Trophoblast cell (in vitro differentiated cells and primary cell): ENCODE data around the gene ITGA11.

Experiments used
- DNase-seq, 2 donors: peaks; one replicate each; pipeline ENCODE4 v3.0.0-alpha.2; 2016
- H2AFZ ChIP-seq: 2 replicates; pipeline ENCODE4 v1.6.1; 2013; ENCODE audit warnings: low read length, moderate library complexity, mild to moderate bottlenecking; ENCODE audit not compliant: insufficient read depth, poor library complexity
- H2AK5ac ChIP-seq: 2 replicates; pipeline ENCODE4 v1.6.1; 2013; ENCODE audit warnings: mild to moderate bottlenecking, low read length
- H2BK120ac ChIP-seq: 2 replicates; pipeline ENCODE4 v1.6.1; 2013; ENCODE audit warnings: low read length, mild to moderate bottlenecking, moderate library complexity; ENCODE audit not compliant: insufficient read depth, poor library complexity
- H2BK12ac ChIP-seq: 2 replicates; pipeline ENCODE4 v1.6.1; 2013; ENCODE audit warnings: mild to moderate bottlenecking, low read length, moderate library complexity
- H2BK5ac ChIP-seq: 2 replicates; pipeline ENCODE4 v1.6.1; 2013; ENCODE audit warnings: low read length, low read depth, moderate library complexity, mild to moderate bottlenecking; ENCODE audit not compliant: poor library complexity
- H3K14ac ChIP-seq: 2 replicates; pipeline ENCODE4 v1.6.1; 2013; ENCODE audit warnings: mild to moderate bottlenecking, low read length
- H3K18ac ChIP-seq: 2 replicates; pipeline ENCODE4 v1.6.1; 2013; ENCODE audit warnings: mild to moderate bottlenecking, low read length
- H3K23ac ChIP-seq: 2 replicates; pipeline ENCODE4 v1.6.1; 2013; ENCODE audit warnings: low read length
- H3K27ac ChIP-seq: 2 replicates; pipeline ENCODE4 v1.5.1; 2013; ENCODE audit warnings: low read depth, mild to moderate bottlenecking, inconsistent platforms, low read length, moderate library complexity
- H3K27me3 ChIP-seq: 2 replicates; pipeline ENCODE4 v1.6.1; 2013; ENCODE audit warnings: inconsistent platforms, mild to moderate bottlenecking, low read length, moderate library complexity; ENCODE audit not compliant: insufficient read depth
- H3K36me3 ChIP-seq, 2 experiments: 1 replicate in 1 of 2; 2 replicates in 1 of 2; pipeline ENCODE4 v1.6.1; 2013; ENCODE audit warnings: low read length in 2 of 2, mild to moderate bottlenecking in 2 of 2, moderate library complexity in 1 of 2; ENCODE audit not compliant: insufficient read depth in 2 of 2, control insufficient read depth in 1 of 2
- H3K4ac ChIP-seq: 2 replicates; pipeline ENCODE4 v1.6.1; 2013; ENCODE audit warnings: low read depth, mild to moderate bottlenecking, low read length, moderate library complexity
- H3K4me1 ChIP-seq, 2 experiments: 1 replicate in 1 of 2; 2 replicates in 1 of 2; pipeline ENCODE4 v1.6.1; 2013; ENCODE audit warnings: low read length in 2 of 2, mild to moderate bottlenecking in 2 of 2, moderate library complexity in 1 of 2; ENCODE audit not compliant: insufficient read depth in 2 of 2, control insufficient read depth in 1 of 2
- H3K4me2 ChIP-seq: 2 replicates; pipeline ENCODE4 v1.6.1; 2013; ENCODE audit warnings: inconsistent platforms, mild to moderate bottlenecking, low read length, moderate library complexity
- H3K4me3 ChIP-seq: 2 replicates; pipeline ENCODE4 v1.5.1; 2013; ENCODE audit warnings: mild to moderate bottlenecking, low read depth, low read length, inconsistent platforms
- H3K79me1 ChIP-seq: one replicate; pipeline ENCODE4 v1.6.1; 2013; ENCODE audit warnings: low read length
- H3K79me2 ChIP-seq: 2 replicates; pipeline ENCODE4 v1.6.1; 2013; ENCODE audit warnings: low read length, mild to moderate bottlenecking; ENCODE audit not compliant: control insufficient read depth, insufficient read depth, poor library complexity
- H3K9ac ChIP-seq: 2 replicates; pipeline ENCODE4 v1.6.1; 2013; ENCODE audit warnings: mild to moderate bottlenecking, low read length
- H3K9me3 ChIP-seq: 2 replicates; pipeline ENCODE4 v1.6.1; 2013; ENCODE audit warnings: low read depth, mild to moderate bottlenecking, control low read depth, inconsistent platforms, low read length; ENCODE audit not compliant: insufficient read depth
- H4K12ac ChIP-seq: 2 replicates; pipeline ENCODE4 v1.6.1; 2013; ENCODE audit warnings: low read depth, mild to moderate bottlenecking, low read length, moderate library complexity
- H4K8ac ChIP-seq: 2 replicates; pipeline ENCODE4 v1.6.1; 2013; ENCODE audit warnings: low read depth, mild to moderate bottlenecking, low read length, moderate library complexity
- H4K91ac ChIP-seq: one replicate; pipeline ENCODE4 v1.6.1; 2013; ENCODE audit warnings: low read depth, mild to moderate bottlenecking, low read length, moderate library complexity
- WGBS: extraction: QIAGEN DNeasy Blood & Tissue Kit; methylation state at CpG from one replicate; pipeline ENCODE4 v1.1.7; 2013; ENCODE audit warnings: missing lambda C conversion rate; ENCODE audit not compliant: insufficient read length, insufficient coverage; ENCODE audit errors: extremely low coverage; 5-methylcytosine and 5-hydroxymethylcytosine counted together

Gene ITGA11

GRCh38 chr15:68326711-68327354, 105.1 kb downstream of the ITGA11 start:
- WGBS, result no CpG with 5 or more reads among the region's 11 CpGs

GRCh38 chr15:68325726-68326125, 106.2 kb downstream of the ITGA11 start:
- no peak overlapping the region for H4K91ac ChIP-seq
- no peaks in the 10 kb centered on the region for H3K9me3 ChIP-seq
- no peak overlapping the region for H4K12ac ChIP-seq
- H3K14ac ChIP-seq, result no peak overlapping the region
- H3K9ac ChIP-seq, result no peak overlapping the region
- H3K27me3 ChIP-seq, result no peaks in the 10 kb centered on the region
- H2BK120ac ChIP-seq, result no peak overlapping the region
- DNase-seq, result no peak
- no peak overlapping the region for H4K8ac ChIP-seq
- no peak overlapping the region for H3K4me3 ChIP-seq
- no peak overlapping the region for H3K27ac ChIP-seq
- no peaks in the 10 kb centered on the region for H3K36me3 ChIP-seq
- no peak overlapping the region for H2BK12ac ChIP-seq
- H2BK5ac ChIP-seq, result no peak overlapping the region
- H3K4ac ChIP-seq, result no peak overlapping the region
- no peaks in the 10 kb centered on the region for H3K4me1 ChIP-seq
- H3K4me2 ChIP-seq, result no peak overlapping the region
- H3K79me1 ChIP-seq, result no peaks in the 10 kb centered on the region
- H3K79me2 ChIP-seq, result no peaks in the 10 kb centered on the region
- no CpG with 5 or more reads among the region's 4 CpGs for WGBS
- no peak overlapping the region for H2AFZ ChIP-seq
- no peak overlapping the region for H2AK5ac ChIP-seq
- no peak overlapping the region for H3K23ac ChIP-seq
- H3K18ac ChIP-seq, result no peak overlapping the region

More at GRCh38 chr15:68326711-68327354, 105.1 kb downstream of the ITGA11 start:
- Histone ChIP-seq H2BK120ac (no peak overlapping the region), H3K14ac (no peak overlapping the region), H2AK5ac (no peak overlapping the region), H3K4me1 (no peaks in the 10 kb centered on the region), H3K9me3 (no peaks in the 10 kb centered on the region), H3K18ac (no peak overlapping the region), H3K79me1 (no peaks in the 10 kb centered on the region), H3K27ac (no peak overlapping the region), H3K23ac (no peak overlapping the region), H3K4ac (no peak overlapping the region), H4K8ac (no peak overlapping the region), H4K91ac (no peak overlapping the region), H4K12ac (no peak overlapping the region), H3K27me3 (no peaks in the 10 kb centered on the region), H3K4me3 (no peak overlapping the region), H2AFZ (no peak overlapping the region), H3K36me3 (no peaks in the 10 kb centered on the region), H2BK5ac (no peak overlapping the region), H3K79me2 (no peaks in the 10 kb centered on the region), H3K4me2 (no peak overlapping the region), H3K9ac (no peak overlapping the region), H2BK12ac (no peak overlapping the region)
- DNase-seq, result no peak

- H2AK5ac ChIP-seq, result no peak overlapping the region
- H2BK120ac ChIP-seq, result no peak overlapping the region
- H3K23ac ChIP-seq, result no peak overlapping the region
- H3K27ac ChIP-seq, result no peak overlapping the region
- no peak overlapping the region for H4K12ac ChIP-seq
- H2AFZ ChIP-seq, result no peak overlapping the region
- H3K9me3 ChIP-seq, result peaks cover 4% of the 10 kb centered on the region
- H3K36me3 ChIP-seq, result no peaks in the 10 kb centered on the region
- H3K14ac ChIP-seq, result no peak overlapping the region
- no peaks in the 10 kb centered on the region for H3K27me3 ChIP-seq
- H2BK12ac ChIP-seq, result no peak overlapping the region
- no peak overlapping the region for H4K91ac ChIP-seq
- no peak overlapping the region for H3K4ac ChIP-seq
- H3K79me2 ChIP-seq, result no peaks in the 10 kb centered on the region
- H4K8ac ChIP-seq, result no peak overlapping the region
- no CpG with 5 or more reads among the region's 9 CpGs for WGBS
- no peaks in the 10 kb centered on the region for H3K4me1 ChIP-seq
- H3K79me1 ChIP-seq, result no peaks in the 10 kb centered on the region
- H3K9ac ChIP-seq, result no peak overlapping the region
- no peak overlapping the region for H3K18ac ChIP-seq
- no peak overlapping the region for H3K4me2 ChIP-seq
- no peak overlapping the region for H2BK5ac ChIP-seq
- no peak for DNase-seq
- H3K4me3 ChIP-seq, result no peak overlapping the region
These were observed 109.2 kb downstream of the ITGA11 start for GRCh38 chr15:68322796-68323195.

GRCh38 chr15:68321229-68321628, 110.7 kb downstream of the ITGA11 start:
- Histone ChIP-seq H2BK12ac (no peak overlapping the region), H3K9ac (no peak overlapping the region), H3K4me2 (no peak overlapping the region), H3K23ac (no peak overlapping the region), H2BK5ac (no peak overlapping the region), H3K9me3 (peaks cover 4% of the 10 kb centered on the region), H3K79me1 (no peaks in the 10 kb centered on the region), H3K4me1 (no peaks in the 10 kb centered on the region), H3K27ac (no peak overlapping the region), H3K27me3 (no peaks in the 10 kb centered on the region), H4K12ac (no peak overlapping the region), H3K18ac (no peak overlapping the region), H3K14ac (no peak overlapping the region), H3K79me2 (no peaks in the 10 kb centered on the region), H4K91ac (no peak overlapping the region), H3K4me3 (no peak overlapping the region), H3K4ac (no peak overlapping the region), H4K8ac (no peak overlapping the region), H2BK120ac (no peak overlapping the region), H2AFZ (no peak overlapping the region), H2AK5ac (no peak overlapping the region), H3K36me3 (no peaks in the 10 kb centered on the region)
- no peak for DNase-seq
- WGBS, result no CpG with 5 or more reads among the region's 7 CpGs
